LNCAP (cell line): ENCODE results near the gene KDM6B.

Experiments used
- TF ChIP-seq, protein P1 (sequence below): fragments of 450-650 bp; IDR thresholded peaks from 2 replicates; pipeline ENCODE4 v1.5.1; 2017; ENCODE audit warnings: mild to moderate bottlenecking

The KDM6B gene

DNA sequence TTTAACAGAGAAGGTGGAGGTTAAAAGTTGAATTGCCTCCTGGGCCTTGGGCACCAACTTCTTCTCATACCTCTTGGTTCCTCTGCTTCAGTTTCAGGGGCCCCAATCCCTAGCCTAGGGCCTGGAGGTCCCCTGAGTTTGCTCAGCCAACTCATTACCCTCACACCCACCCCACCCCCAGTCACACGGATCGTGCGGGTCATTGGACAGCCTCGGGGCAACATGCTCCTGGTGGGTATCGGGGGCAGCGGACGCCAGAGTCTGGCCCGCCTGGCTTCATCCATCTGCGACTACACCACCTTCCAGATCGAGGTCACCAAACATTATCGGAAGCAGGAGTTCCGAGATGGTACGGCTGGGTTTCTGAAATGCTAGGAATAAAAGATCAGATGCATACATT lies 36.0 kb upstream of the KDM6B start:
- TF ChIP-seq, protein P1, sequence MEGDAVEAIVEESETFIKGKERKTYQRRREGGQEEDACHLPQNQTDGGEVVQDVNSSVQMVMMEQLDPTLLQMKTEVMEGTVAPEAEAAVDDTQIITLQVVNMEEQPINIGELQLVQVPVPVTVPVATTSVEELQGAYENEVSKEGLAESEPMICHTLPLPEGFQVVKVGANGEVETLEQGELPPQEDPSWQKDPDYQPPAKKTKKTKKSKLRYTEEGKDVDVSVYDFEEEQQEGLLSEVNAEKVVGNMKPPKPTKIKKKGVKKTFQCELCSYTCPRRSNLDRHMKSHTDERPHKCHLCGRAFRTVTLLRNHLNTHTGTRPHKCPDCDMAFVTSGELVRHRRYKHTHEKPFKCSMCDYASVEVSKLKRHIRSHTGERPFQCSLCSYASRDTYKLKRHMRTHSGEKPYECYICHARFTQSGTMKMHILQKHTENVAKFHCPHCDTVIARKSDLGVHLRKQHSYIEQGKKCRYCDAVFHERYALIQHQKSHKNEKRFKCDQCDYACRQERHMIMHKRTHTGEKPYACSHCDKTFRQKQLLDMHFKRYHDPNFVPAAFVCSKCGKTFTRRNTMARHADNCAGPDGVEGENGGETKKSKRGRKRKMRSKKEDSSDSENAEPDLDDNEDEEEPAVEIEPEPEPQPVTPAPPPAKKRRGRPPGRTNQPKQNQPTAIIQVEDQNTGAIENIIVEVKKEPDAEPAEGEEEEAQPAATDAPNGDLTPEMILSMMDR = no peak

DNA sequence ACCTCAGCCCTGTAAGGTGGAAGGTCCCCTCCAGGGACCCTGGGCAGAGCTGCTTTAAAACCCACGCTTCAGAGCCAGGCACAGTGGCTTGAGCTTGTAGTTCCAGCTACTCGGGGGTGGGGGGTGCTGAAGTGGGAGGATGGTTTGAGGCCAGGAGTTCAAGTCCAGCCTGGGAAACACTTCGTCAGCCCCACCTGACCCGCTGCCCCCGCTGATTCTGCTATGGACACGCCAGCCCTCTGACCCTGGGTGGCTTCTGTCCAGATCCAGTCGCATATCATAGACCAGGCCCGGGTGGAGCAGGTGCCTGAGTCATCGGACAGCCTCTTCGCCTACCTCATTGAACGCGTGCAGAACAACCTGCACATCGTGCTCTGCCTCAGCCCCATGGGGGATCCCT lies 35.2 kb upstream of the KDM6B start:
- TF ChIP-seq, protein P1 = no peak

DNA sequence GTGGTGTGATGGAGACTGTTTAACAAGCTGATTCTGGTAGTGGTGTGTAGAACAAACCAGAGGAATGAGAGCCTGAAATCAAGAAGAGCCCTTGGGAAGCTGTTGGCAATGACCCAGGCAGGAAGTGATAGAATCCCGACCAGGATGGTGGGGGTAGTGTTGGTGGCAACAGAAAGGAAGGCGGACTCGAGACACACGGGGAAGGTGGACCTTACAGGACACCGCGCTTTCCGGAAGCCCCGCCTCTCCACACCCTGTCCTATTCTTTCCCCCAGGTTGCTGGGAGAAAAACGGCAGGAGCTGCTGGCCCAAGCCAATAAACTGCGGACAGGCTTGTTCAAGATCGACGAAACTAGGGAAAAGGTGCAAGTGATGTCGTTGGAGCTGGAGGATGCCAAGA lies 30.0 kb upstream of the KDM6B start:
- TF ChIP-seq, protein P1 = no peak

DNA sequence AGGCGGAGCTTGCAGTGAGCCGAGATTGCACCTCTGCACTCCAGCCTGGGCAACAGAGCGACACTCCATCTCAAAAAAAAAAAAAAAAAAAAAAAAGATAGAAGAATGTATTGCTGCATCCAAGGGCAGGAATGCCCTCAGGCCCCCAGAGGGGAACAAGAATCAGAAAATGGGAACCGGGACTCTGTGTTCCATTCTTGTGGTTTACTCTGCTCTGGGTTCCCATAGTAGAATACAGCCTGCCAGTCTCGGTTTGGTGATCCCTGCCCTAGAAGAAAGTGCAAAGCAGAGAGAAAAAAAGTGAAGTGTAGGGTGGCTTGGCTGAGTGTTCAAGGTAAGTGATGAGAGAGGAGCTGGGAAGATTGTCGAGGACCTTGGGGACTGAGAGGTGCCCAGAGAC lies 27.4 kb upstream of the KDM6B start:
- TF ChIP-seq, protein P1 = no peak

DNA sequence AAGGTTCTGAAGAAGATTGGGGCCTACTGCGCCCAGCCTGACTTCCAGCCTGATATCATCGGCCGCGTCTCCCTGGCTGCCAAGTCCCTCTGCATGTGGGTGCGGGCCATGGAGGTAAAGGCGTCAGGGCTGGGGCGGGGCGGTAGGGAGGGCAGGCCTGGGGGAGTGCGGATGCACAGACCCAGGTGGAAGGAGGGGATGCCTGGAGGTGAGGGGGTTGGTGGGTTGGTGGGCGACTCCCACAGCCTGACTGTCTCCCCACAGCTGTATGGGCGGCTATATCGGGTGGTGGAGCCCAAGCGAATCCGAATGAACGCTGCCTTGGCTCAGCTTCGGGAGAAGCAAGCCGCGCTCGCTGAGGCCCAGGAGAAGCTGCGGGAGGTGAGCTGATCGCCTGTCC lies 26.8 kb upstream of the KDM6B start:
- TF ChIP-seq, protein P1 = no peak

DNA sequence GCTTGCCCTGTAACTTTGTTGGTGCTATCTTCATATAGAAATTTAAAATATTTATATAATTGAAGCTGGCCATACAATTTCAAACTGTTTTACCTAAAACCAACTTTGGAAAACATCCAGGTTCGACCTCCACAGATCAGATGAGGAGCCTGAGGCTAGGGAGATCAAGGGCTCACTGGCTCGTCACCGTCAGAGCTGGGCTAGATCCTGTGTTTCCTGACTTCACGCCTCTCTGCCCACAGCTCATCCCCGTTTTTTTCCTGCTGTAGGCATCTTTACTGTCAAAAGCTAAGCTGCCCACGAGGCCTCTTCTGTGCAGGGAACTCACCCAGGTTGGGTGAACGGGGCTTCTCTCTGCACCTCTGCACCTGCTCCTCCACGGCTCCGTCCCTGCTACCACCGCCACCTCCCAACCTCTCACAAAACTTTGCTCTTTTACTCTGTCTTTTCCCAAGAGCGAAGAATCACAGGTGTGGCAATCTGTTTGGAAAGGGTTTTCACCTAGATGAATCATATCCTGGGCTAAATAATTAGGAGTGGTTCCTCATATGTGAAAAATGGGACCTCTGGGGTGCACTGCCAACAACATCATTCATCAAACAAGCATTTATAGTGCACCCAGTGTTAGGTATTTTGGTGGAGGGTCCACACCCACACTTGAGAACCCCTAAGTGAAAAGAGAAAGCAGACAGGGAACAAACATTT lies 24.8 kb upstream of the KDM6B start:
- TF ChIP-seq, protein P1 = no peak

DNA sequence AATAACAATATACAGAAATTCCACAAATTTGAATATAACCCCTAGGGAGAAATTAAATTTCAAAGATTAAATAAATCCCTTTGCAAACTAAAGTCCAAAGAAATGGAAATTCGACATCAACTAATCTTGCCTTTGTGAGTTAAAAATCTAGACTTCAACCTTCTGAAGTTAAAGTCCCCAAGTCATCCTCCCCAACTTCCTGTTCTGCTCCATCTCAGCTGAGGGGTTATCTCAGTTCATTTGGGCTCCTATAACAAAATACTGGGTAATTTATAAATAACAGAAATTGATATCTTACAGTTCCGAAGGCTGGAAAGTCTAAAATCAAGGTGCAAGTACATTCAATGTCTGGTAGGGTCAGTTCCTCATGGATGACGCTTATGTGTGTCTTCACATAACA lies 22.8 kb upstream of the KDM6B start:
- TF ChIP-seq, protein P1 = no peak

DNA sequence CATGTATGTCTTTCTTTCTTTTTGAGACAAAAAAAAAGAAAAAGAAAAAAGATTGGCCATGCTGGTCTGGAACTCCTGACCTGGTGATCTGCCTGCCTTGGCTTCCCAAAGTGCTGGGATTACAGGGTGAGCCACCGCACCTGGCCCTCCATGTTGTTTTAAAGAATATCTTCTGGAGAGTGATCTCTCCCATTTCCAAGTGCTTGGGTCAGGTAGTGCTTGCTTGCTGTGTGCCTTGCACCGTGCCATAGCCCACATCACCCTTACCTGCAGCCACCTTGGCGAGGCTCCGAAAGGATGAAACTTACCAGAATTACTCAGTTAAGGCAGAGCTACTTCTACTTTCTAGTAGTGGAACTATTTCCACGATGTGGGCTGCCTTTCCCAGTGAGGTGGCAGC lies 19.0 kb upstream of the KDM6B start:
- TF ChIP-seq, protein P1 = no peak
